Stimulated activated CD8-positive, alpha-beta memory T cell treated with anti-CD3 and anti-CD28 coated beads, Interleukin-15, amount 100 ng/mL, for 1 hour (primary cell): ENCODE data around the gene CACHD1.

ENCODE experiments used
- DNase-seq: peaks from one replicate; pipeline ENCODE4 v3.0.0-alpha.2; 2020; ENCODE audit warnings: low read depth

CACHD1 gene

GRCh38 chr1:64550510-64550909, 80.6 kb downstream of the CACHD1 start:
- no peak for DNase-seq

GRCh38 chr1:64550946-64551605, 81.1 kb downstream of the CACHD1 start:
- DNase-seq = no peak

- DNase-seq = no peak
Observed at GRCh38 chr1:64553285-64553684, 83.4 kb downstream of the CACHD1 start.

GRCh38 chr1:64555947-64556346, 86.0 kb downstream of the CACHD1 start:
- no peak for DNase-seq

- DNase-seq = no peak
Observed at GRCh38 chr1:64561993-64562392, 92.1 kb downstream of the CACHD1 start.

GRCh38 chr1:64563958-64564565, 94.1 kb downstream of the CACHD1 start:
- DNase-seq = no peak

GRCh38 chr1:64564891-64565290, 95.0 kb downstream of the CACHD1 start:
- no peak for DNase-seq

- no peak for DNase-seq
Observed at GRCh38 chr1:64567426-64568170, 97.7 kb downstream of the CACHD1 start.

GRCh38 chr1:64568171-64568450, 98.2 kb downstream of the CACHD1 start:
- DNase-seq = no peak

- DNase-seq = no peak
Observed at GRCh38 chr1:64569411-64569810, 99.5 kb downstream of the CACHD1 start.

GRCh38 chr1:64570267-64570855, 100.4 kb downstream of the CACHD1 start:
- no peak for DNase-seq

GRCh38 chr1:64572222-64572900, 102.4 kb downstream of the CACHD1 start:
- DNase-seq = no peak

GRCh38 chr1:64574301-64574700, 104.4 kb downstream of the CACHD1 start:
- DNase-seq = no peak

GRCh38 chr1:64575881-64576676, 106.2 kb downstream of the CACHD1 start:
- no peak for DNase-seq

- DNase-seq = no peak
Observed at GRCh38 chr1:64578270-64578973, 108.5 kb downstream of the CACHD1 start.

- DNase-seq = no peak
Observed at GRCh38 chr1:64579767-64580166, 109.8 kb downstream of the CACHD1 start.

GRCh38 chr1:64581135-64581842, 111.4 kb downstream of the CACHD1 start:
- no peak for DNase-seq

GRCh38 chr1:64581843-64582185, 111.9 kb downstream of the CACHD1 start:
- DNase-seq = no peak

- DNase-seq = no peak
Observed at GRCh38 chr1:64584479-64584878, 114.5 kb downstream of the CACHD1 start.

- DNase-seq = no peak
Observed at GRCh38 chr1:64588876-64589275, 118.9 kb downstream of the CACHD1 start.

- DNase-seq = no peak
Observed at GRCh38 chr1:64590316-64590715, 120.4 kb downstream of the CACHD1 start.
